ENCODE data around the gene SAMD11.

DNA sequence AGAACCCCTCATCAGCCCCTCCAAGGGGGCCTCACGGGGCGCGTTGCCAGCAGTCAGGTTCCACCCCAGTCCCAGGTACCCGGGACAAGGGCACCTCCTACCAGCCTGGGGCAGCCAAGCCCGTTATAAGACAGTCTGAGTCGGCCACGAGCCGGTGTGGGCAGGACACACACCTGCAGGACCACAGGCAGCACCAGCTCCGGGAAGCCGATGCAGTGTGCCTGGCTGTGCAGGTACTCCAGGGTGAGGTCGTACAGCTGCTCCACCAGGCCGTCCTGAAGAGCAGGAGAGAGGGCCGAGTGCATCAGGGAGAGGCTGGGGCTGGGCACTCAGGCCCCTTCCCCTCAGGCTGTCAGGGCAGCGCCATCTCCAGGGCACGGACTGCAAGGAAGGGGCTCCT lies 24.2 kb downstream of the SAMD11 start:
- TF ChIP-seq, protein P1, sequence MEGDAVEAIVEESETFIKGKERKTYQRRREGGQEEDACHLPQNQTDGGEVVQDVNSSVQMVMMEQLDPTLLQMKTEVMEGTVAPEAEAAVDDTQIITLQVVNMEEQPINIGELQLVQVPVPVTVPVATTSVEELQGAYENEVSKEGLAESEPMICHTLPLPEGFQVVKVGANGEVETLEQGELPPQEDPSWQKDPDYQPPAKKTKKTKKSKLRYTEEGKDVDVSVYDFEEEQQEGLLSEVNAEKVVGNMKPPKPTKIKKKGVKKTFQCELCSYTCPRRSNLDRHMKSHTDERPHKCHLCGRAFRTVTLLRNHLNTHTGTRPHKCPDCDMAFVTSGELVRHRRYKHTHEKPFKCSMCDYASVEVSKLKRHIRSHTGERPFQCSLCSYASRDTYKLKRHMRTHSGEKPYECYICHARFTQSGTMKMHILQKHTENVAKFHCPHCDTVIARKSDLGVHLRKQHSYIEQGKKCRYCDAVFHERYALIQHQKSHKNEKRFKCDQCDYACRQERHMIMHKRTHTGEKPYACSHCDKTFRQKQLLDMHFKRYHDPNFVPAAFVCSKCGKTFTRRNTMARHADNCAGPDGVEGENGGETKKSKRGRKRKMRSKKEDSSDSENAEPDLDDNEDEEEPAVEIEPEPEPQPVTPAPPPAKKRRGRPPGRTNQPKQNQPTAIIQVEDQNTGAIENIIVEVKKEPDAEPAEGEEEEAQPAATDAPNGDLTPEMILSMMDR (IDR thresholded peaks at IDR 0.05; ENCODE audit: low read length): no peak
- no peak for TF ChIP-seq EZH2 (optimal IDR thresholded peaks at IDR 0.05; ENCODE audit: low read depth, low read length)
- TF ChIP-seq EZH2phosphoT487 (IDR thresholded peaks at IDR 0.05; ENCODE audit: low read length): no peak
